ENCODE data around the gene OR2T29. TPM values are rescaled to one million over a fixed set of nuclear protein-coding genes. Genes with fewer than 3 reads are reported as not detected.

Gene OR2T29
- total and polyA plus RNA-seq, 2 of the 13 experiments (the other 11 are each of a cell fraction or from before 2014, with no cell fraction given), result not detected

- TF ChIP-seq MTF1 (CRISPR knock-in tag; IDR thresholded peaks at IDR 0.05) (no peak), MLXIP (CRISPR knock-in tag; IDR thresholded peaks at IDR 0.05; ENCODE audit: borderline replicate concordance) (no peak), CREB1 (IDR thresholded peaks at IDR 0.05) (no peak), CREB1 (CRISPR knock-in tag; IDR thresholded peaks at IDR 0.05) (no peak), TBL1XR1 (IDR thresholded peaks at IDR 0.05; ENCODE audit: borderline replicate concordance, low read length, partially characterized antibody) (no peak), ZNF792 (CRISPR knock-in tag; IDR thresholded peaks at IDR 0.05) (no peak), TFAP4 (IDR thresholded peaks at IDR 0.05; ENCODE audit: borderline replicate concordance, low read depth) (no peak), PHF21A (CRISPR knock-in tag; IDR thresholded peaks at IDR 0.05) (no peak), ZBTB1 (CRISPR knock-in tag; IDR thresholded peaks at IDR 0.05; ENCODE audit: borderline replicate concordance) (no peak), ZNF101 (CRISPR knock-in tag; IDR thresholded peaks at IDR 0.05; ENCODE audit: borderline replicate concordance, low read depth) (no peak), BCL6 (CRISPR knock-in tag; IDR thresholded peaks at IDR 0.05) (no peak), POLR2G (IDR thresholded peaks at IDR 0.05; ENCODE audit: low read depth, low read length) (no peak)
- TF ChIP-seq, protein P1, sequence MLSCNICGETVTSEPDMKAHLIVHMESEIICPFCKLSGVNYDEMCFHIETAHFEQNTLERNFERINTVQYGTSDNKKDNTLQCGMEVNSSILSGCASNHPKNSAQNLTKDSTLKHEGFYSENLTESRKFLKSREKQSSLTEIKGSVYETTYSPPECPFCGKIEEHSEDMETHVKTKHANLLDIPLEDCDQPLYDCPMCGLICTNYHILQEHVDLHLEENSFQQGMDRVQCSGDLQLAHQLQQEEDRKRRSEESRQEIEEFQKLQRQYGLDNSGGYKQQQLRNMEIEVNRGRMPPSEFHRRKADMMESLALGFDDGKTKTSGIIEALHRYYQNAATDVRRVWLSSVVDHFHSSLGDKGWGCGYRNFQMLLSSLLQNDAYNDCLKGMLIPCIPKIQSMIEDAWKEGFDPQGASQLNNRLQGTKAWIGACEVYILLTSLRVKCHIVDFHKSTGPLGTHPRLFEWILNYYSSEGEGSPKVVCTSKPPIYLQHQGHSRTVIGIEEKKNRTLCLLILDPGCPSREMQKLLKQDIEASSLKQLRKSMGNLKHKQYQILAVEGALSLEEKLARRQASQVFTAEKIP (CRISPR knock-in tag; IDR thresholded peaks at IDR 0.05; ENCODE audit: borderline replicate concordance), result no peak
- WGBS (ENCODE audit: low lambda C conversion rate), result 30% methylated on average over 6 of the region's 6 CpGs
- no peaks in the 10 kb centered on the region for H3K36me3 ChIP-seq (replicated peaks in 1 of 2; ENCODE audit: control insufficient read depth in 1 of 2, insufficient read depth in 2 of 2, low read length in 2 of 2)
- no peak within 1 kb of the TSS for H2AFZ ChIP-seq (ENCODE audit: low read length)
- intact Hi-C loops (cut with micrococcal nuclease; ENCODE audit: unreplicated experiment) (no loop called here), in situ Hi-C loops (cut with HindIII; ENCODE audit: extremely low pct_ligation_motif_present, low pct_unique_long_range_greater_than_20kb) (no loop called here)
- no peak within 1 kb of the TSS for H3K4me3 ChIP-seq (replicated peaks in 1 of 3; ENCODE audit: insufficient read depth in 1 of 3, low read depth in 2 of 3, low read length in 3 of 3)
- no peak within 1 kb of the TSS for H3K27ac ChIP-seq (ENCODE audit: extremely low read length, insufficient read depth, low read length)
- H3K9ac ChIP-seq (ENCODE audit: insufficient read depth, low read depth, low read length), result no peak within 1 kb of the TSS
- H3K4me2 ChIP-seq (ENCODE audit: low read depth, low read length), result no peak within 1 kb of the TSS
- ChIA-PET CTCF (ENCODE audit: low intra/inter-chr PET ratio, low total read pairs) (no interaction called here), POLR2A (no interaction called here)
- no peaks in the 10 kb centered on the region for H3K27me3 ChIP-seq (ENCODE audit: control insufficient read depth in 1 of 2, insufficient read depth in 2 of 2, low read length in 2 of 2)
- ATAC-seq (no peak), FAIRE-seq (no peak), DNase-seq (ENCODE audit: low spot score) (no peak)
- no peaks in the 10 kb centered on the region for H3K9me3 ChIP-seq (ENCODE audit: low read length)
- no TSS peak for BruUV-seq (replicated peaks)
- H3K4me1 ChIP-seq (ENCODE audit: insufficient read depth, low read length), result no peaks in the 10 kb centered on the region
- H3K79me2 ChIP-seq (ENCODE audit: insufficient read depth, low read length), result no peaks in the 10 kb centered on the region
- no peaks in the 10 kb centered on the region for H4K20me1 ChIP-seq (ENCODE audit: insufficient read depth, low read length)
Observed at GRCh38 chr1:248597589-248597988, 35.0 kb upstream of the OR2T29 start, which contains the start of gene OR2T10. Gene OR2T10 (minus strand): TSS chr1:248597700. CDS start chr1:248593768, 3,932 bp downstream.
